GM19324 (cell line): ENCODE measurements around the gene COPS4.
"Not testable (repeated sequence)": the region's sequence is repeated elsewhere in the genome, so short reads cannot be mapped to it uniquely, and the experiment has no call there.

ENCODE experiments used
- ATAC-seq: cut with Tn5 transposase; IDR thresholded peaks from one replicate; pipeline ENCODE4 v1.9.1; 2021; ENCODE audit warnings: mild to moderate bottlenecking, moderate library complexity; ENCODE audit not compliant: unreplicated experiment, low FRiP score

Gene COPS4

GRCh38 chr4:83022724-83023450, 12.1 kb upstream of the COPS4 start:
- no peak for ATAC-seq

GRCh38 chr4:83023599-83023998, 11.4 kb upstream of the COPS4 start:
- not testable (repeated sequence) for ATAC-seq

GRCh38 chr4:83024233-83024632, 10.8 kb upstream of the COPS4 start:
- ATAC-seq = no peak

- no peak for ATAC-seq
Observed at GRCh38 chr4:83025563-83025962, 9.4 kb upstream of the COPS4 start.

- no peak for ATAC-seq
Observed at GRCh38 chr4:83028976-83029375, 6.0 kb upstream of the COPS4 start.

- no peak for ATAC-seq
Observed at GRCh38 chr4:83029688-83030087, 5.3 kb upstream of the COPS4 start.

- no peak for ATAC-seq
Observed at GRCh38 chr4:83036991-83037665, 2.1 kb downstream of the COPS4 start.

GRCh38 chr4:83040269-83040668, 5.3 kb downstream of the COPS4 start:
- no peak for ATAC-seq

GRCh38 chr4:83043157-83043556, 8.2 kb downstream of the COPS4 start:
- ATAC-seq = not testable (repeated sequence)

GRCh38 chr4:83043801-83044407, 8.9 kb downstream of the COPS4 start:
- no peak for ATAC-seq

GRCh38 chr4:83046693-83047473, 11.9 kb downstream of the COPS4 start:
- no peak for ATAC-seq

GRCh38 chr4:83048781-83049180, 13.8 kb downstream of the COPS4 start:
- not testable (repeated sequence) for ATAC-seq

- ATAC-seq = no peak
Observed at GRCh38 chr4:83054928-83055327, 19.9 kb downstream of the COPS4 start.

- no peak for ATAC-seq
Observed at GRCh38 chr4:83062739-83063138, 27.8 kb downstream of the COPS4 start.

GRCh38 chr4:83065266-83065665, 30.3 kb downstream of the COPS4 start:
- ATAC-seq = no peak

- ATAC-seq = no peak
Observed at GRCh38 chr4:83067058-83067639, 32.2 kb downstream of the COPS4 start.

GRCh38 chr4:83071116-83071515, 36.1 kb downstream of the COPS4 start:
- no peak for ATAC-seq

- no peak for ATAC-seq
Observed at GRCh38 chr4:83074086-83074704, 39.2 kb downstream of the COPS4 start.

- not testable (repeated sequence) for ATAC-seq
Observed at GRCh38 chr4:83074783-83075182, 39.8 kb downstream of the COPS4 start.
